ENCODE results near the gene HBB. TPM values are rescaled to one million over a fixed set of nuclear protein-coding genes. Genes with fewer than 3 reads are reported as not detected.

HBB gene
- total RNA-seq, 4 donors from 2014 or later, result 2.8 TPM; not detected in 3

- Histone ChIP-seq H3K4me1 (no peaks in the 10 kb centered on the region), H3K9me3 (no peaks in the 10 kb centered on the region), H3K27ac (no peak overlapping the region), H3K4me3 (no peak overlapping the region), H3K36me3 (no peaks in the 10 kb centered on the region), H3K27me3 (no peaks in the 10 kb centered on the region)
- TF ChIP-seq, protein P1, sequence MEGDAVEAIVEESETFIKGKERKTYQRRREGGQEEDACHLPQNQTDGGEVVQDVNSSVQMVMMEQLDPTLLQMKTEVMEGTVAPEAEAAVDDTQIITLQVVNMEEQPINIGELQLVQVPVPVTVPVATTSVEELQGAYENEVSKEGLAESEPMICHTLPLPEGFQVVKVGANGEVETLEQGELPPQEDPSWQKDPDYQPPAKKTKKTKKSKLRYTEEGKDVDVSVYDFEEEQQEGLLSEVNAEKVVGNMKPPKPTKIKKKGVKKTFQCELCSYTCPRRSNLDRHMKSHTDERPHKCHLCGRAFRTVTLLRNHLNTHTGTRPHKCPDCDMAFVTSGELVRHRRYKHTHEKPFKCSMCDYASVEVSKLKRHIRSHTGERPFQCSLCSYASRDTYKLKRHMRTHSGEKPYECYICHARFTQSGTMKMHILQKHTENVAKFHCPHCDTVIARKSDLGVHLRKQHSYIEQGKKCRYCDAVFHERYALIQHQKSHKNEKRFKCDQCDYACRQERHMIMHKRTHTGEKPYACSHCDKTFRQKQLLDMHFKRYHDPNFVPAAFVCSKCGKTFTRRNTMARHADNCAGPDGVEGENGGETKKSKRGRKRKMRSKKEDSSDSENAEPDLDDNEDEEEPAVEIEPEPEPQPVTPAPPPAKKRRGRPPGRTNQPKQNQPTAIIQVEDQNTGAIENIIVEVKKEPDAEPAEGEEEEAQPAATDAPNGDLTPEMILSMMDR (IDR thresholded peaks at IDR 0.05), result no peak
- no peak for TF ChIP-seq POLR2A (IDR thresholded peaks at IDR 0.05)
- no peak for DNase-seq
Measured at GRCh38 chr11:5196067-5196466, 30.8 kb downstream of the HBB start.

GRCh38 chr11:5192738-5193137 is 34.1 kb downstream of the HBB start:
- H3K27ac ChIP-seq, result no peak overlapping the region

GRCh38 chr11:5188201-5188600 is 38.7 kb downstream of the HBB start:
- H3K27me3 ChIP-seq, result no peaks in the 10 kb centered on the region
- H3K36me3 ChIP-seq, result no peaks in the 10 kb centered on the region
- no peak for TF ChIP-seq POLR2A (IDR thresholded peaks at IDR 0.05)
- TF ChIP-seq, protein P1 (IDR thresholded peaks at IDR 0.05), result no peak
- peaks cover 0 to 5% (median 0%) of the 10 kb centered on the region in 4 donors for H3K9me3 ChIP-seq
- no peak for DNase-seq
- H3K4me1 ChIP-seq, result no peaks in the 10 kb centered on the region
- no peak overlapping the region for H3K27ac ChIP-seq
- H3K4me3 ChIP-seq, result no peak overlapping the region

More at GRCh38 chr11:5192738-5193137, 34.1 kb downstream of the HBB start:
- H3K4me3 ChIP-seq, result no peak overlapping the region
- DNase-seq, result no peak
- H3K36me3 ChIP-seq, result no peaks in the 10 kb centered on the region
- TF ChIP-seq, protein P1 (IDR thresholded peaks at IDR 0.05), result no peak
- TF ChIP-seq POLR2A (IDR thresholded peaks at IDR 0.05), result no peak
- no peaks in the 10 kb centered on the region for H3K27me3 ChIP-seq
- no peaks in the 10 kb centered on the region for H3K4me1 ChIP-seq
- H3K9me3 ChIP-seq, result peaks cover 0 to 5% (median 0%) of the 10 kb centered on the region in 4 donors

GRCh38 chr11:5178046-5178837 is 48.6 kb downstream of the HBB start:
- TF ChIP-seq POLR2A (IDR thresholded peaks at IDR 0.05), result no peak
- TF ChIP-seq, protein P1 (IDR thresholded peaks at IDR 0.05), result no peak
- Histone ChIP-seq H3K36me3 (no peaks in the 10 kb centered on the region), H3K4me3 (no peak overlapping the region), H3K27ac (no peak overlapping the region), H3K4me1 (no peaks in the 10 kb centered on the region), H3K9me3 (no peaks in the 10 kb centered on the region), H3K27me3 (no peaks in the 10 kb centered on the region)
- DNase-seq, result no peak

Other genes starting within 250 kb of the HBB start
- gene OR51L1, start 232.2 kb downstream of the HBB start, total RNA-seq, result not detected
- not detected for gene OR52J3, start 180.5 kb downstream of the HBB start, total RNA-seq
- gene OR52E2, start 167.4 kb downstream of the HBB start, total RNA-seq, result not detected
- gene OR52E1, start 157.5 kb downstream of the HBB start, total RNA-seq, result not detected
- not detected for gene OR52A5, start 88.7 kb downstream of the HBB start, total RNA-seq
- not detected for gene OR52A1, start 72.3 kb downstream of the HBB start, total RNA-seq
- gene OR51V1, start 26.4 kb downstream of the HBB start, total RNA-seq, result not detected
- not detected for gene HBD, start 7.4 kb upstream of the HBB start, total RNA-seq
- gene HBG1, start 22.8 kb upstream of the HBB start, total RNA-seq, result not detected
- not detected for gene HBG2, start 27.7 kb upstream of the HBB start, total RNA-seq
- gene HBE1, start 42.9 kb upstream of the HBB start, total RNA-seq, result not detected
- not detected for gene OR51B4, start 74.9 kb upstream of the HBB start, total RNA-seq
- gene OR51B2, start 97.2 kb upstream of the HBB start, total RNA-seq, result not detected
- not detected for gene OR51B5, start 116.5 kb upstream of the HBB start, total RNA-seq
- gene OR51B6, start 124.4 kb upstream of the HBB start, total RNA-seq, result not detected
- not detected for gene OR51M1, start 156.7 kb upstream of the HBB start, total RNA-seq
- not detected for gene OR51Q1, start 195.0 kb upstream of the HBB start, total RNA-seq
- not detected for gene OR51I1, start 214.4 kb upstream of the HBB start, total RNA-seq
- gene OR51I2, start 222.3 kb upstream of the HBB start, total RNA-seq, result not detected